BLaER1 (cell line): ENCODE data around the gene GLT6D1.

Source experiments
- H3K27ac ChIP-seq: shearing (Covaris generic); formaldehyde crosslinking; 2 replicates; pipeline ENCODE4 v1.8.1; 2022
- H3K27me3 ChIP-seq: shearing (Covaris generic); formaldehyde crosslinking; 2 replicates; pipeline ENCODE4 v1.8.1; 2022
- H3K36me3 ChIP-seq: shearing (Covaris generic); formaldehyde crosslinking; 2 replicates; pipeline ENCODE4 v1.8.1; 2022
- H3K4me1 ChIP-seq: shearing (Covaris generic); formaldehyde crosslinking; 2 replicates; pipeline ENCODE4 v1.8.1; 2022
- H3K4me2 ChIP-seq: shearing (Covaris generic); formaldehyde crosslinking; 2 replicates; pipeline ENCODE4 v1.8.1; 2022
- H3K4me3 ChIP-seq: shearing (Covaris generic); formaldehyde crosslinking; 2 replicates; pipeline ENCODE4 v1.8.1; 2022
- H3K9ac ChIP-seq: shearing (Covaris generic); formaldehyde crosslinking; 2 replicates; pipeline ENCODE4 v1.8.1; 2022
- H3K9me3 ChIP-seq: shearing (Covaris generic); formaldehyde crosslinking; 2 replicates; pipeline ENCODE4 v1.8.1; 2022
- H4K20me1 ChIP-seq: shearing (Covaris generic); formaldehyde crosslinking; 2 replicates; pipeline ENCODE4 v1.8.1; 2022
- Cebpa-rat ChIP-seq: shearing (Covaris generic); IDR thresholded peaks from 2 replicates; pipeline ENCODE4 v1.8.1; 2022

GLT6D1 gene

DNA sequence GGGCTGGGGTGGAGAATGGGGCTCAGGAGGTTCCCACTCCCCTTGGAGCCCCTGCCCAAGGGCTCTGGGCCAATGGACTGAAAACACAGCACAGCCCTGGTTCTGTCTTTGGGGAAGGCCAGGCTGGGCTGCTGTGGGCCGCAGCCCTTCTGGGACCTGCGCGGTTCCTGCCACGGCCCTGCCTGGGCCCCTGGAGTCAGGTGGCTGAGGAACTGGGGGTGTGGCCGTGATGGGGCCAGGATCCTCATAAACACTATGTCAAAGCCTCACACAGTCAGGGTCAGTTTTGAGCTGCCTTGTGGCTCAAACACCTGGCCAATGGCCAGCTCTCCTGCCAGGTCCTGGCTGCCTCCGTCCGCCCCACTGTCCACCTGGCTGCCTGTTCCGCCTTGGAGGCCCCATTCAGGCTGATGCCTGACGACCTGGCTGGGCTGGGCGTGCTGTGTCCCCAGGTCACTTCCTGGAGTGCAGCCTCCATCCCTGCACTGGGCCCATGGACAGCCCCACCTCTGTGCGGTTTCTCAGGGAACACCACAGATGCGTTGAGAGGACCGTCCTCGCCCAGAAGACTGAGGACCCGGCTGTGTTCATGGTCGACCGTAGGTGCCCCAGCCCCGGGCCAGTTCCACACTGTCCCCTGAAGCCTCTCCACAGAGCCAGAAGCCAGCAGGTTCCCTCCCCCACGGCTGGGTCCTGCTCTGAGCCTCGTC lies 50.3 kb downstream of the GLT6D1 start:
- no peaks in the 10 kb centered on the region for H3K27me3 ChIP-seq
- no peak overlapping the region for H3K4me2 ChIP-seq
- no peak overlapping the region for H3K9ac ChIP-seq
- no peaks in the 10 kb centered on the region for H3K36me3 ChIP-seq
- H3K27ac ChIP-seq = no peak overlapping the region
- H3K4me3 ChIP-seq = no peak overlapping the region
- H4K20me1 ChIP-seq = no peaks in the 10 kb centered on the region
- H3K9me3 ChIP-seq = no peaks in the 10 kb centered on the region
- peaks cover 45% of the 10 kb centered on the region for H3K4me1 ChIP-seq
- TF ChIP-seq Cebpa-rat = no peak

DNA sequence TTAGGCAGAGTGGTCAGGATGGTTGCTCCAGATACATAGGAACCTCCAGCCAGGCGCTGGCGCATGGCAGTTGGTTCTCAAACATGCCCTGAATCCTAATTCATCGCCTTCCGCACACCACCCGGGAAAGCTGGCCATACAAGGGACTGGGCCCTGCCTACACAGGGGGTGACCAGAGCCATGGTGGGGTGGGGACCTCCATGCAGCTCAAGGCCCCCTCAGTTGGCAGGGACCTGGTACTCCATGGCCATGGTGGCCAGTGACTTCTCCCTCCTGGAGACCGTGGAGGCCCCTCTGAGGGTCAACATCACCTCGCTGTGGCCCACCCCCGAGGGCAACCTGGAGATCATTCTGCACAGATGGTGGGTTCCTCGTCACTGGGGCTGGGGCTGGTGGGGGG lies 51.0 kb downstream of the GLT6D1 start:
- Histone ChIP-seq H3K9me3 (no peaks in the 10 kb centered on the region), H3K9ac (no peak overlapping the region), H3K27me3 (no peaks in the 10 kb centered on the region), H3K4me1 (peaks cover 49% of the 10 kb centered on the region), H4K20me1 (no peaks in the 10 kb centered on the region), H3K4me3 (no peak overlapping the region), H3K27ac (no peak overlapping the region), H3K36me3 (no peaks in the 10 kb centered on the region), H3K4me2 (no peak overlapping the region)
- TF ChIP-seq Cebpa-rat = no peak

DNA sequence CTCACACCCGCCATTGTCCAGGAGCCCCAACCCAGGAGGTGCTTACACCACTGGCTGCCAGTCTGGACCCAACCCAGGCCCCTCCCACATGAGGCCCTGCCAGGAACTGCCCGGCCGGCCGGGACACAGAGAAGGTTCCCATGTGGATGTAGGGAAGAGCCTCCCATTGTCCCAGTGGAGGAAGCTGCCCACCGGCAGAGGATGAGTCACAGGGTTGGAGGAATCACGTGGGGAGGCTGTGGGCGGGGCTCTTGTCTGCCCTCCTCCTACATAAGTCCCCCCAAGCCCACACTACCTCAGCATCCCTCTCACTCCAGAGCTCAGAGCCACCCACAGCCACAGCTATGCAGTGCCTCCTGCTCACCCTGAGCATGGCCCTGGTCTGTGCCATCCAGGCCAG lies 51.7 kb downstream of the GLT6D1 start:
- Histone ChIP-seq H3K4me1 (peaks cover 49% of the 10 kb centered on the region), H3K4me2 (no peak overlapping the region), H3K27ac (no peak overlapping the region), H3K9me3 (no peaks in the 10 kb centered on the region), H4K20me1 (no peaks in the 10 kb centered on the region), H3K36me3 (no peaks in the 10 kb centered on the region), H3K27me3 (no peaks in the 10 kb centered on the region), H3K9ac (no peak overlapping the region), H3K4me3 (no peak overlapping the region)
- no peak for TF ChIP-seq Cebpa-rat

DNA sequence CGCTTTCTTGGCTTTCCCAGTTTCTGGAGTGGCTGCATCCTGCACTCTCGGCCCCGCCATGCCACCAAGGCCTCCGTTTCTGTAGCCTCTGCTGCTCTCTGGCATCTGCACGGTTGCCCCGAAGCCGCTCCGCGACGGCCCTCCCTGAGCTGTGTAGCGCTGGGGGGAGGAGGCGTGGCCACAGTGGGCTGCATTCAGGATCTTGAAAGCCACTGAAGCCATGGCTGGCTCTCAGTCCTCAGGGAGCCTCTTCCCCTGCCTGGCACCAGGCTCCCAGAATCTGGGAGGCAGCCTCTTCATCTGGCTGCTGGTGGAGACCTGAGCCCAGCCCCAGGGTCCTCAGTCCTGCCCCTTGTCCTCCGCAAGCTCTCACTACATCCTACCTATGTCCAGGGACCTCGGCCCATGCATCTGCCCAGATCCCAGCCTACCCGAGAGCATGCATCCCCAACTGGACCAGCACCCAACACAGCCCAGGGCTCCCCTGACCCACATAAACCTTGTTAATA lies 52.7 kb downstream of the GLT6D1 start:
- TF ChIP-seq Cebpa-rat = no peak
- no peaks in the 10 kb centered on the region for H3K9me3 ChIP-seq
- no peaks in the 10 kb centered on the region for H4K20me1 ChIP-seq
- H3K27me3 ChIP-seq = no peaks in the 10 kb centered on the region
- H3K4me3 ChIP-seq = no peak overlapping the region
- H3K36me3 ChIP-seq = no peaks in the 10 kb centered on the region
- no peak overlapping the region for H3K9ac ChIP-seq
- no peak overlapping the region; the same call in 1 of the 2 replicates for H3K27ac ChIP-seq
- peaks cover 47% of the 10 kb centered on the region for H3K4me1 ChIP-seq
- peak overlapping the region; percentile 73 for H3K4me2 ChIP-seq

DNA sequence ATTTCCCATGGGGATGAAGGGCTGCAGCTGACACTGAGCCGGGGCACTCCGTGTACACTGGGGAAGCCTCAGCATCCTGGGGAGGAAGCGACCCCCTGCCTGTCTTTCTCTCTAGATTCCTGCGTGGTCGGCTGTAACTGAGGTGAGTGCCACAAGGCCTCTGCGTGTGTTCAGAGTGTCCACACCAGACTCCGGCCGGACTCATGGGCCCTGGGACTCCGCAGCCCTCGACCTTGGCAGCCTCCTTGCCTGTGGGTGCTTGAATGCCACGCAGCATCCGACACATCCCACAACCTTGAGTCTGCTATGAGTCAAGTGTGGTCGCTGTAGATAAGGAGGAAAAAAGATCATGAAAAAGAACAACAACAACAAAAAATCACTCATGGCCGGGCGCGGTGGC lies 54.4 kb downstream of the GLT6D1 start:
- Histone ChIP-seq H3K9ac (peak overlapping the region; percentile 29; the same call in 1 of the 2 replicates), H4K20me1 (no peaks in the 10 kb centered on the region), H3K27ac (peak overlapping the region; percentile 38; the same call in 1 of the 2 replicates), H3K4me3 (peak overlapping the region; percentile 27; the same call in 1 of the 2 replicates), H3K4me1 (peaks cover 42% of the 10 kb centered on the region), H3K36me3 (no peaks in the 10 kb centered on the region), H3K27me3 (no peaks in the 10 kb centered on the region), H3K9me3 (no peaks in the 10 kb centered on the region), H3K4me2 (peak overlapping the region; percentile 73)
- TF ChIP-seq Cebpa-rat = no peak

DNA sequence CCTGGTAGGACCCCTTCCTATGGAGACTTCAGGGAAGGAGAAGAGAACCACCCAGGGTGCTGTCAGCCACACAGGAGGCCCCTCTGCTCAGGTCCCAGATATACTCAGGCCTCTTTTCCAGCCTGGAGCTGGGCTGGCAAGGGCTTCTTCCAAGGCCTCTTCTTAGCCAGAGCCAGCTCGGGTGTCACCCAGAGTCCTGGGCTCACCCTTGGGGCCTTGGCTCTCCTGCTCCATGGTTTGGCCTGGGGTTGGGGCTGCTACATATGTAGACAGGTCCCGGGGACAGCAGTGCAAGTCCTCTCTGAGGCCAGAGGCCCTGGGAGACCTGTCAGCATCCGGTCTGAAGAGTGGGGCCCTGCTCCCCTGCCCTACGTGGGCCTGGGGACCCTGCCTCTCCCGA lies 55.0 kb downstream of the GLT6D1 start:
- Histone ChIP-seq H3K36me3 (no peaks in the 10 kb centered on the region), H3K27me3 (no peaks in the 10 kb centered on the region), H3K4me3 (no peak overlapping the region), H3K9ac (no peak overlapping the region; the same call in 1 of the 2 replicates), H4K20me1 (no peaks in the 10 kb centered on the region), H3K27ac (peak overlapping the region; percentile 38; the same call in 1 of the 2 replicates), H3K4me1 (peaks cover 42% of the 10 kb centered on the region), H3K9me3 (no peaks in the 10 kb centered on the region), H3K4me2 (peak overlapping the region; percentile 73)
- TF ChIP-seq Cebpa-rat = no peak

DNA sequence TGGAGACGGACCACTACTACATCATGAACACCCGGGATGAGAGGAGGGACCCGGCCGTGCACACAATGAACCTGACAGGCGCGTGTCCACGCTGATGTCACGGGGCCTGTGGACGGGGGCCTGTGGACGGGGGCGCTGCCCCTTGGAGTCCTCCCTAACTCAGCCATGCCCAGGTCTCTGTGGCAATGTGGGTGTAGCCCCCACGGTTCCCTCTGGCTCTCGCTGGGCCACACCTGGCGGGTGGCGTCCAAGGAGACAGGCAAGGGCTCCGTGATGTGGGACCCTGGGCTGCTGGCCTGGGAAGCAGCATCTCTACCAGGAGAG lies 55.7 kb downstream of the GLT6D1 start:
- no peaks in the 10 kb centered on the region for H3K27me3 ChIP-seq
- TF ChIP-seq Cebpa-rat = no peak

DNA sequence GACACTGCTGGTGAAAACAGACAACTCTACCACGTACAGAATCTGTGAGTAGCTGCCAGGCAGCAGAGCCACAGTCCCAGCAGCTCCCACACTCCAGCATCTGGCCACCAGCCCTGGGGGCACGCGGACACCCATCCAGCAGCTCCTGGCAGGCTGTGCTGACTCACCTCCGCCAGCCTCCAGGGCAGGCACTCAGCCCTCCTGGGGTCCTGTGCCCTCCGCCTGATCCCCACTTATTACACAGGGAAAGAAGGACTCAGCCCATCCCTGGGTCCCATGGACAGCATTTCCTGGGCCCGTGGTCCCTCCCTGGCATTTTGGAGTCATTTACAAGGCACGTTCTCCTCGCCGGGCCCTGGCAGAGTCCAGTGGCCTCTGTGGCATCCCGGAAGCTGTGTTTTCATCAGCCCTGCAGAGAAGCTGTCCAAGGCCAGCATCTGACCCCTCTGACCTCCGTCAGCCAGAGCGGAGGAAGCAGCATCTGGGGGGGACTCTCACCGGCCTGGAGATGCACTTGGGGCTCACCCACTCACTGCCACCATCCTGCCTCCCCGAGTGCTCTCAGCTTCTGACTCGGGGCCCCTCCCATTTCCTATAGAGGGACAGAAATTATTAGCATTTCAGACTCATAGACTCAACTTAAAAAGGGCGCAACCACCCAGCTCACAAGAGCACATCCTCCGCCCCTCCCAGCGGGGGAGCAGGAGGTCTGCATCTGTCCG lies 56.2 kb downstream of the GLT6D1 start:
- H3K27me3 ChIP-seq = no peaks in the 10 kb centered on the region
- H3K27ac ChIP-seq = no peak overlapping the region
- no peaks in the 10 kb centered on the region for H4K20me1 ChIP-seq
- TF ChIP-seq Cebpa-rat = no peak
- H3K4me2 ChIP-seq = no peak overlapping the region
- no peak overlapping the region for H3K4me3 ChIP-seq
- no peaks in the 10 kb centered on the region for H3K9me3 ChIP-seq
- no peak overlapping the region for H3K9ac ChIP-seq
- peaks cover 42% of the 10 kb centered on the region for H3K4me1 ChIP-seq
- H3K36me3 ChIP-seq = no peaks in the 10 kb centered on the region

More for the DNA sequence above, 55.7 kb downstream of the GLT6D1 start:
- Histone ChIP-seq H3K9ac (no peak overlapping the region), H3K4me1 (peaks cover 42% of the 10 kb centered on the region), H3K4me2 (no peak overlapping the region), H3K27ac (no peak overlapping the region), H4K20me1 (no peaks in the 10 kb centered on the region), H3K4me3 (no peak overlapping the region), H3K9me3 (no peaks in the 10 kb centered on the region), H3K36me3 (no peaks in the 10 kb centered on the region)

DNA sequence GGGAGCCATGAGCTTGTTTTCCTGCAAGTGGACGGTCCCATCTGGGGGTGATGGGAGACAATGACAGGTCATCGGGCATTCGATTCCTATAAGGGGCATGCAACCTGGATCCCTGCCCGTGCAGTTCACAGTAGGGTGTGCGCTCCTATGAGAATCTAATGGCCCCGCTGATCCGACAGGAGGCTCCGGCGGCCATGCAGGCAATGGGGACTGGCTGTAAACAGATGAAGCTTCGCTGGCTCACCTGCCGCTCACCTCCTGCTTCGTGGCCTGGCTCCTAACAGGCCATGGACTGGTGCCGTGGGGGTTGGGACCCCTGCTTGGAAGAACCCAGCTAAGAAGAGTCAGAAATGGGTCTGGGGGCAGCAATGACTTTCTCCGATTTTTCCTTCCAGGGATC lies 56.8 kb downstream of the GLT6D1 start:
- Histone ChIP-seq H3K9me3 (no peaks in the 10 kb centered on the region), H3K27ac (no peak overlapping the region), H3K4me2 (no peak overlapping the region), H3K27me3 (no peaks in the 10 kb centered on the region), H3K9ac (no peak overlapping the region), H3K36me3 (no peaks in the 10 kb centered on the region), H3K4me3 (no peak overlapping the region), H4K20me1 (no peaks in the 10 kb centered on the region), H3K4me1 (peaks cover 36% of the 10 kb centered on the region)
- TF ChIP-seq Cebpa-rat = no peak
